Transverse colon (tissue), 4 donors: ENCODE measurements around the gene FYB2. TPM values are rescaled to one million over a fixed set of nuclear protein-coding genes. Genes with fewer than 3 reads are reported as not detected.

Source experiments
- DNase-seq: peaks from one replicate; pipeline ENCODE4 v3.0.0-alpha.2; 2019
- H3K27ac ChIP-seq, 4 donors: fragments of 200-600 bp; sonication (generic); 2 replicates each; pipeline ENCODE4 v1.5.1; 2016 to 2018; ENCODE audit warnings: inconsistent platforms in 4 of 4
- H3K27me3 ChIP-seq: fragments of 200-600 bp; sonication (generic); 2 replicates; pipeline ENCODE4 v1.5.1; 2017; ENCODE audit warnings: inconsistent platforms
- H3K36me3 ChIP-seq, 4 donors: fragments of 200-600 bp; sonication (generic); 2 replicates each; pipeline ENCODE4 v1.5.1; 2017 to 2019; ENCODE audit warnings: inconsistent platforms in 4 of 4
- H3K4me1 ChIP-seq, 4 donors: fragments of 200-600 bp; sonication (generic); 2 replicates each; pipeline ENCODE4 v1.5.1; 2017 to 2020; ENCODE audit warnings: inconsistent platforms in 4 of 4
- H3K4me3 ChIP-seq, 4 donors: fragments of 200-600 bp; sonication (generic); 1 replicate in 1 of 4; 2 replicates in 3 of 4; pipeline versions ENCODE4 v1.5.1 to v1.6.1; 2017 to 2019; ENCODE audit warnings: inconsistent platforms in 4 of 4
- H3K9me3 ChIP-seq, 2 donors: fragments of 200-600 bp; sonication (generic); 2 replicates each; pipeline ENCODE4 v1.5.1; 2017 to 2019; ENCODE audit warnings: inconsistent platforms in 2 of 2
- CTCF ChIP-seq, 5 experiments: fragments of 200-600 bp in 3 of 5; fragments of 450-650 bp in 2 of 5; sonication (generic) in 3 of 5; IDR thresholded peaks; 1 replicate in 2 of 5; 2 replicates in 3 of 5; pipeline ENCODE4 v1.5.1; 2016 to 2017; ENCODE audit warnings: antibody characterized with exemption in 5 of 5, inconsistent platforms in 3 of 5, mild to moderate bottlenecking in 2 of 5, moderate library complexity in 1 of 5
- EP300 ChIP-seq: sonication (generic); formaldehyde crosslinking; IDR thresholded peaks from one replicate; pipeline ENCODE4 v1.6.1; 2017; ENCODE audit warnings: antibody characterized with exemption, low read depth
- POLR2A ChIP-seq: fragments of 450-650 bp; IDR thresholded peaks from one replicate; pipeline ENCODE4 v1.6.1; 2016; ENCODE audit warnings: antibody characterized with exemption, mild to moderate bottlenecking, moderate library complexity
- POLR2AphosphoS5 ChIP-seq, 3 donors: sonication (generic); formaldehyde crosslinking; IDR thresholded peaks; one replicate each; pipeline ENCODE4 v1.6.1; 2016; ENCODE audit warnings: antibody characterized with exemption in 3 of 3
- WGBS, 2 donors: methylation state at CpG; one replicate each; pipeline ENCODE4 v1.1.5; 2018; ENCODE audit warnings: low coverage in 1 of 2; 5-methylcytosine and 5-hydroxymethylcytosine counted together
- in situ Hi-C, 4 donors: fragments of 200-750 bp; cut with MboI; loops; one replicate each; pipeline versions ENCODE4 v1.15.0 to v1.15.1; 2017; ENCODE audit warnings: low sequenced_read_pairs in 3 of 4, low pct_ligation_motif_present in 1 of 4, low pct_unique_long_range_greater_than_20kb in 1 of 4
- intact Hi-C: fragments of 100-400 bp; cut with DNase I; formaldehyde crosslinking; loops from one replicate; pipeline ENCODE4 v1.15.1; 2023; ENCODE audit warnings: low total_unique reads
- total RNA-seq, 4 donors: library from RNA; depleted of rRNA; stranded (reverse); fragments of >200 nt; gene quantifications; one replicate each; pipeline ENCODE4 v1.1.0, GENCODE V29; 2016

The FYB2 gene
- total RNA-seq, 4 donors from 2014 or later: 2.4 to 7.1 (median 5.6) TPM

GRCh38 chr1:56675763-56676162 is 143.4 kb downstream of the FYB2 start:
- in situ Hi-C loops (no loop called here), intact Hi-C loops (no loop called here)
- H3K4me1 ChIP-seq: no peaks in the 10 kb centered on the region
- no peaks in the 10 kb centered on the region for H3K27me3 ChIP-seq
- no peak for TF ChIP-seq POLR2AphosphoS5 (IDR thresholded peaks at IDR 0.05)
- no peak for TF ChIP-seq POLR2A
- no peak for TF ChIP-seq EP300
- no peak for TF ChIP-seq CTCF (IDR thresholded peaks at IDR 0.05)
- H3K36me3 ChIP-seq: no peaks in the 10 kb centered on the region
- H3K27ac ChIP-seq: no peak overlapping the region
- no peak for DNase-seq
- no peaks in the 10 kb centered on the region for H3K9me3 ChIP-seq
- H3K4me3 ChIP-seq: no peak overlapping the region

GRCh38 chr1:56672579-56672978 is 146.6 kb downstream of the FYB2 start:
- in situ Hi-C loops: no loop called here
- DNase-seq: no peak
- Histone ChIP-seq H3K9me3 (no peaks in the 10 kb centered on the region), H3K27ac (no peak overlapping the region), H3K36me3 (no peaks in the 10 kb centered on the region), H3K4me1 (no peaks in the 10 kb centered on the region), H3K4me3 (no peak overlapping the region), H3K27me3 (no peaks in the 10 kb centered on the region)
- TF ChIP-seq POLR2A: no peak
- no peak for TF ChIP-seq POLR2AphosphoS5 (IDR thresholded peaks at IDR 0.05)
- TF ChIP-seq CTCF (IDR thresholded peaks at IDR 0.05): no peak
- TF ChIP-seq EP300: no peak
- 83 to 100% methylated on average over 1 of the region's 1 CpG for WGBS, 2 donors
- intact Hi-C loops: no loop called here

GRCh38 chr1:56671542-56671941 is 147.7 kb downstream of the FYB2 start:
- intact Hi-C loops (no loop called here), in situ Hi-C loops (no loop called here)
- no peak for DNase-seq
- no peaks in the 10 kb centered on the region for H3K36me3 ChIP-seq
- no peaks in the 10 kb centered on the region for H3K9me3 ChIP-seq
- H3K4me1 ChIP-seq: no peaks in the 10 kb centered on the region
- no peaks in the 10 kb centered on the region for H3K27me3 ChIP-seq
- WGBS, 2 donors: 83 to 89% methylated on average over 1 to 2 of the region's 2 CpGs
- no peak overlapping the region for H3K4me3 ChIP-seq
- no peak overlapping the region for H3K27ac ChIP-seq
- TF ChIP-seq EP300: no peak

GRCh38 chr1:56671085-56671484 is 148.1 kb downstream of the FYB2 start:
- Histone ChIP-seq H3K4me3 (no peak overlapping the region), H3K4me1 (no peaks in the 10 kb centered on the region), H3K36me3 (no peaks in the 10 kb centered on the region), H3K27ac (no peak overlapping the region), H3K9me3 (no peaks in the 10 kb centered on the region), H3K27me3 (no peaks in the 10 kb centered on the region)
- no peak for DNase-seq
- in situ Hi-C loops (no loop called here), intact Hi-C loops (no loop called here)
- WGBS, 2 donors: 86 to 92% methylated on average over 4 of the region's 4 CpGs
- no peak for TF ChIP-seq EP300
- no peak for TF ChIP-seq POLR2AphosphoS5 (IDR thresholded peaks at IDR 0.05)
- TF ChIP-seq POLR2A: no peak
- no peak for TF ChIP-seq CTCF (IDR thresholded peaks at IDR 0.05)

GRCh38 chr1:56670350-56670749 is 148.9 kb downstream of the FYB2 start:
- WGBS, 2 donors: 86 to 96% methylated on average over 2 of the region's 2 CpGs
- H3K4me3 ChIP-seq: no peak overlapping the region
- H3K27me3 ChIP-seq: no peaks in the 10 kb centered on the region
- H3K36me3 ChIP-seq: no peaks in the 10 kb centered on the region
- intact Hi-C loops (no loop called here), in situ Hi-C loops (no loop called here)
- H3K4me1 ChIP-seq: no peaks in the 10 kb centered on the region
- H3K27ac ChIP-seq: no peak overlapping the region
- no peak for DNase-seq
- H3K9me3 ChIP-seq: no peaks in the 10 kb centered on the region
- TF ChIP-seq CTCF (IDR thresholded peaks at IDR 0.05) (no peak), EP300 (no peak), POLR2A (no peak)
